HG03571 (cell line): ENCODE results near the gene OLFM4.
"Not testable (repeated sequence)": the region's sequence is repeated elsewhere in the genome, so short reads cannot be mapped to it uniquely, and the experiment has no call there.

Experiments used
- ATAC-seq: cut with Tn5 transposase; IDR thresholded peaks from one replicate; pipeline ENCODE4 v1.9.1; 2021; ENCODE audit not compliant: unreplicated experiment

Gene OLFM4

DNA sequence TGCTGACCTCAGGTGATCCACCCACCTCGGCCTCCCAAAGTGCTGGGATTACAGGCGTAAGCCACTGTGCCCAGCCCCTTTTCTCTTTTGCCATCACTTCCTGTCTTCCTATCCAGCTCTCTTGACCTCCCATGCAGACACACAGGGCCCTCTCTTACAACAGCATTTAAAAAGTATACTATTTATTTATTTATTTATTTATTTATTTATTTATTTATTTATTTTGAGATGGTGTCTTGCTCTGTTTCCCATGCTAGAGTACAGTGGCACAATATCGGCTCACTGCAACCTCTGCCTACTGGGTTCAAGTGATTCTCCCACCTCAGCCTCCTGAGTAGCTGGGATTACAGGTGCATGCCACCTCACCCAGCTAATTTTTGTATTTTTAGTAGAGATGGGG lies 14.6 kb upstream of the OLFM4 start:
- not testable (repeated sequence) for ATAC-seq

DNA sequence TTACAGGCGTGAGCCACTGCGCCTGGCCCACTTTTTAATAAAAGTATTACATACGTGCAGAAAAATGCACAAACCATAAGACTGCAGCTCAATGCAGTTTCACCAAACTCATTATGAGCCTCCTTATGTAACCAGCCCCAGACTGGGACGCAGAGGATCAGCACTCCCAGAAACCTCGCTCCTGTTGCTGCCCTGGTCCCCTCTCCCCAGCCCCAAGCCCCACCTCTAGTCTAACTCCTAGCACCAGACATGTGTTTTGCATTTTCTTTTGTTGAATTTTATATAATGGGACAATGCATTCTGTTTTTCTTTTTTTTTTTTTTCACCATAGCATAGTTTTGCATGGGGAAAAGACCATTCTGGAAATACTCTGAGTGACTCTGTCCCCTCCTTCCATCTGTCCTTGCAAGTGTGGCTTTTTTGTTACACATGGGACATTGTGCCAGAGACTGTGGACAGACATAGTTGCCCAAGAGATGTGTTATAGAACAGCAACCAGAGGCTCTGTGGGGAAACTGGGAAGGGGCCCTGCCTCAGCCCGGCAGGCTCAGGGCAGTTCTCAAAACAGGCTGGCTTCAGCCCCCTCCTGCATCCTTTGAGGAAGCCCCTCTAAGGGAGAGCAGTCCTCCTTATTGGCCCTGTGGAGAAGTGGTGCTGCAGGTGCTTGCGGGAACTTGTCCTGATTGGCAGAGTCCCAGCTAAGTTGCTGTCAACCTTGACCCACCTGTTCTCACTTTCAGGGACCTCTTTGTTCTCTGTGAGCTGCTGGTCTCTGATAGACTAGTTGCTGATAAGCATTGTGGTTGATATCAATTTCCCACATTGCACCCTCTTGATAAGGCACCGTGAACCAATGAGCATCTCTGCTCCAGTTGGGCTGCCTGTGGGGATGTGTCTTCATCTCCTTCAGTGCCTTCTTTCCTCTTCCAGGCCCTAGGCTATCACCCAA lies 13.8 kb upstream of the OLFM4 start:
- no peak for ATAC-seq

DNA sequence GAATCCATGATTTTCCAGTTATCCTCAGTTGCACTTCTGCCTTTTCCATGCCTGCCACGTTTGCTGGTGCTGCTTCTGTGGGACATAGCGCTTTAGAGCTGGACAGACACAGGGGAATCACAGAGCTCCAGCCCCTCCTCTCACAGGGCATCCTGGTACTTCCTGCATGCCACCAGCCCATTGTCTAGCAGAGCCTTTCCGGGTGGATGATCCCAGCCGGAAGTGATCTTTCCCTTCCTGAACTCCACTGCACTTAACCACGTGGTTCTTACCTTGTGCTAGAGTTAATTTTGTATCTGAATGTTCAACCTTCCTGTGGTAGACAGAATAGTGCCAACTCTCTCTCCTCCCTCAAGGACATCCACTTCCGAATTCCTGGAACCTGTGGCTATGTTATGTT lies 12.6 kb upstream of the OLFM4 start:
- no peak for ATAC-seq

DNA sequence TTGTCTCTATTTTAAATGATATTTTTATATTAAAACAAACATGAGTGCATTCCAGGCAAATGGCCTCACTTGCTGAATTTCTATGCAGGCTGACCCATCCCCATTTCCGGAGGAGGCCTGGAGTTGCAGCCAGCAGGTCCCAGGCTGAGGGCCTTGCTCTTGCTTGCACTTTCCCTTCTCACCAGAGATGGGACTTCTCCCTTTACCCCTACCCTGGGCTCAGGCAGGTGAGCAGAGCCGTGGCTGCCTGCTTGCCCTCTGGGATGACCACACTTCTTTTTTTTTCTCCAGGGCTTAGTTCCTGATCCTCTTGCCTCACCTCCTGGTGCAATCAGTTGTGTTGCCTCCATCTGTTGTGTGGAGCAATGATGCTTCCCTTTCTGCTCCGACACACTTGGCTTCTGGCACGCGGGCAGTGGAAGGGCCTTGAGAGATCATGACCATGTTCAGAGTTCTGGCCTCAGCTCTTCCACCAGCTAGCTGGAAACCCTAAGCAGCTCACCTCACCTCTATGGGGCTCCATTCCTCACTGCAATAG lies 11.1 kb upstream of the OLFM4 start:
- no peak for ATAC-seq

DNA sequence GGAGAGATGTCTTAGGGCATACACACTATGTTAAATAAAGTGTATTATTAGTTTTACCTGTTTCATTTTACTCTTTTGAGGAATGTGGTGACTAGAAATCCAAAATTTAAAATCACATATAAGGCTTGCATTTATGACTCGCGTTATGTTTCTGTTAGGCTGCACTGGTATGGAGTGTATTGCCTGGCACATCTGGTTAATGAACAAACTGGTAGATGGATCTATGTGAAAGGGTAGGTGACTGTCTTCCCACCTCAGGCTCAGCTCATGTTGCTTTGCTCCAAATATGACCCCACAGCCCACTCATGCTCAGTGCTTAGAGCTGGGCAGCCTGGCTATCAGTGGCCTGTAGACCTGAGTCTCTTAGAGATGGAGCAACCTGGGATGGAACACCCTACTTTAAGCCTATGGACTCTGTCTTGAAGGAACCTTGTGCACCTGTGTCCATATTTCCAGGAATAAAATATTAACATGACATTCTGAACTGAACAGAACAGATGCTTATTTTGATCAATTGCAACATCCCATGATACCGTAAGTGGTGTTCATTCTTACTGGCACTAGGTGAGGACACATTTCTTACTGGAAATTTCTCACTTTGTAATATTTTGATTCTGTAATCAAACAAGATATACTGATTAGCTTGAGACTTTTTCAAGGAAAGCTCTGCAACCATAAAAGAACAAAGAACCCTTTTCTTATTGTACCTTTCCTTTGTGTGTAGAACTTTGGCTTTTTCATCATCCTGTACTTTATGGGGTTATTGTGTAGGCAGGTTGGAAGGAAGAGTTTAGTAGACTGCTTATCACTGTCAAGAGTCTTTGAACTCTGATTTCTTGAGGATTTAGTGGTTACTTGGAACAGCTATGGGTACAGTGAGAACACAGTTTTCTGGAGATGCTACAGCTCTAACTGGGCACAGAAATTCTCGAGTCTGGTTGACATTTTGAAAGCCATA lies 9.6 kb upstream of the OLFM4 start:
- no peak for ATAC-seq

DNA sequence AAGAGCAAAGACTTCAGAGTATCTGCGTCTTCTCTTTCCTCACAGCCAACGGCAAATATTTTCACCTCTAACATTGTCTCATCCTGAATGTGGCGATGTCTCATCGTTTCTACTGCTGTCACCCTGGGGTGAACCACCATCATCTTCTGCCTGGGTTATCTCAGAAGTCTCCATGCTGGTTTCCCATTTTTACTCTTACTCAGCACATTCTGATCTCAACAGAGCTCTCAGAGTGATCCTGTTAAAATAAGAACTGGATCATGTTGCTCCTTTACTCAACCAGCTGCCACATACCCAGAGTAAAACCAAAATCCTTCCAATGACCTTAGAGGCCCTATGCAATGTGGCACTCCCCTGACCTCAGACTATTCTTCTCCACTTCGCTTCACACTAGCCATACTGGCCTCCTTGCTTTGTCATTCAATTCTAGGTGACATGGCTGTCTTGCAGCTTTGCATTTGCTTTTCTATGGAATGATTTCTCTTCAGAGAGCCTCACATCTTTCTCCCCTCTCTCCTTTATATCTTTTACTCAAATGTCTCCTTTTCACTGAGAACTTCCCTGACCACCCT lies 7.8 kb upstream of the OLFM4 start:
- ATAC-seq: no peak

DNA sequence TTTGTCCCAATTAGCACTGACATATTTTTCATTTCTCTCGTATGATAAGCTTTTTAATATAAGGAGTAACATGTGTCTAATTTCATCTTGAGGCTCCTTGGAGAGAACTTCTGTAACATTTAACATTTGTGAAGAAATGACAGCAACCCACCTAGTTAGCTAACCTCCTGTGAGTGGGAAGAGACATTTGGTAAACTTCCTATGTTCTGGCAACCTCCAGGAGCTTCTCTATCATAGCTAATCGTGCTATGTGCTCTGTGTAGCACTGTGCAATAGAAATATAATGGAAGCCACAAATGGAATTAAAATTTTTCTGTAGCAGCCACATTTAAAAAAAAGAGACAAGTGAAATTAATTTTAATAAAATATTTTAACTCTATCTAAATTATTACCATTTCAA lies 5.4 kb upstream of the OLFM4 start:
- no peak for ATAC-seq

DNA sequence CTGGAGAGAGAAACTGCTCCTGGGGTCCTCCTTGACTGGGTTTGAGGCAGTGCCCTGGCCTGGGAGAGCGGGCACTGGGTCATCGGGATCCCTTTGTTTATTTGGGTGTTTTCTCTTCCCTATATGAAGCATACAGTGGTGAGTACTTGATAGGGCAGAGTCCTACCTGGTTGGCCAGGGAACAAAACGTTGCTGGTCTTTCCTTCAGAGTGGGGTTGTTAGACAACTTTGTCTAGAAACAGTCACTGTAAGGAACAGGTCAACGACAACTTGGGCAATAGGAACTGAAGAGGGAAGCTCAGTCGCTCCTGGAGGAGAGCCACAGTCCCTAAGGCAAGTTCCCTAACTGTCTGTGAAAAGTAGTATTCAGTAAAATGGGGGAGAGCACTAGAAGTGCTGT lies 550 bp upstream of the OLFM4 start:
- no peak for ATAC-seq

DNA sequence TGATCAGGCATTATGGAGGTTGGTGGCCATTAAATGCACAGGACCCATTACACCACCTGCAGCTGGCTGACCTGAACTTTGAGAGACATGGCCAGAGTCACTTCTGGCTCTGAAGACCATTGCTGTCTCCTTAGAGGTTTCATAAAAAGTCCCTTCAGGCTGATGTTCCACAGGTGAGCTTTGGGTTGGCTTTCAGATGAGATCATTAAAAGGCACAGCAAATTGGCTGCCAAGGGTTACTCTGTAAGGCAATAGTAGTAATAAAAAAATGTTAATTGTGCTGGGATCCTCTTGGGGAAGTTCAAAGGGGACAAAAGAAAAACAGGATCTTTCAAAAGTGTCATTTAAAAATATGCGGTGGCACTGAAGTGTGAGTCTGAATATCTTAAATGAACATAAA lies 4.2 kb downstream of the OLFM4 start:
- ATAC-seq: no peak

DNA sequence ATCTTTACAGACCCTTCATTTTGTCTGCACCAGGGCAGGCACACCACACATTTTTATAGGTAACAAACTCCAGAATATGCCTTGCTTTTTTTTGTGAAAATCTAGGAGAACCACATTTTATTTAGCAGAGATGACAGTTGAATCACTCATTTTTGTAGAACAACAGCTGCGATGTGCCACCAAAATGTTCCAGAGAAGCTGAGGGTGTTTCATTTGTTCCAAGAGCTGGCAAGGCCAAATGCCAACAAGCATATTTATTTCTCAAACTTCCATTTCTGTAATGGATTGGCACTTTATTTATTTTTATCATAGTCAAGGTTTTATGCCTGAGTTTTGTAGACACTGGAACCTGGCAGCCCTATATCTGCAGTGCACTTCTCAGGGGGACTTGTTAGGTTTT lies 10.4 kb downstream of the OLFM4 start:
- ATAC-seq: no peak

DNA sequence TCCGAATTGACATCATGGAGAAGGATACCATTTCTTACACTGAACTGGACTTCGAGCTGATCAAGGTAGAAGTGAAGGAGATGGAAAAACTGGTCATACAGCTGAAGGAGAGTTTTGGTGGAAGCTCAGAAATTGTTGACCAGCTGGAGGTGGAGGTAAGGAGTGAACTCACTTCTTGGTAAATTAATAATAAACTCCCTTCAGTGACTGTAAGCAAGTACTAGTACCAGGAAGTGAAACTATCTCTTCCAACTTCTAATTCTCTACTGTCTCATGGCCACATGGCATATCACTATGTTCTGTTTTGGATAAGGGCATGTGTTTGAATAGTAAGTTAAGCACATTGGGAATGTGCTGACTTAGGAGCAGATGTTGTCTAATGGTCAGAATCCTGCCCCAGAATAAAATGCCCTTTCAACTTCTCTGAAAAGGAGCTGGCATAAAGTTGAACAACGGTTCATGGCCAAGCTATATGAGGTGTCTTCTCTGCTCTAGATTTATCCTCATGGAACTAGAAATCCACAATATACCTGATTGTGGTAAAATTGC lies 13.4 kb downstream of the OLFM4 start:
- ATAC-seq: no peak

DNA sequence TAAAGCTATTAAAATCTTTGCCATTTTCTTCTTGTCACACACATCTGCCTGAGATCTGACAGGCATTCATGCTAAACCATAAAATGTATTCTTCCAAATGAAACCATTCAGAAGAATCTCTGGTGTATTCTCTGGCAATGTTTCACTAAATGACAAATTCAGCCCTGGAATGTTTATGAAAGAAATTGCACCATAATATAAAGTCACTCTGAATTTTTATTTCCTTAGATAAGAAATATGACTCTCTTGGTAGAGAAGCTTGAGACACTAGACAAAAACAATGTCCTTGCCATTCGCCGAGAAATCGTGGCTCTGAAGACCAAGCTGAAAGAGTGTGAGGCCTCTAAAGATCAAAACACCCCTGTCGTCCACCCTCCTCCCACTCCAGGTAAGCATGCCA lies 14.3 kb downstream of the OLFM4 start:
- ATAC-seq: no peak

DNA sequence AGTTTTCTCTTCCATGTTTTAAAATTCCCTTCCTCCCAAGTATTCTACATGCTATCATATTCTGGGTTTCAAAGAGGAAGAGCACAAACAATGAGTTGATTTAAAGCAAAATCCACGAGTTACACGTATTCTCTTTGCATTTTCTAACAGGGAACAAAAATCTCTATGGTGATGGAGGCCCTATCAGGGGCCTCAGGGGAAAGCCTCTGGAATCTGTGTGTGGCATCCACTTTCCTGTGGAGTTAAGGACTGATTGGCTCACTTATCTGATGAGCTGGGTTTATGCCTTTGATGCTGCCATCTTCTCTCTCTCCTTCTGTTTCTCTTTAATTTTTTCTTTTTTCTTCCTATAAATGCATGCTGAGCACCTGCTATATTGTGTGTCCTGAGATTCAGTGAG lies 14.8 kb downstream of the OLFM4 start:
- ATAC-seq: no peak

DNA sequence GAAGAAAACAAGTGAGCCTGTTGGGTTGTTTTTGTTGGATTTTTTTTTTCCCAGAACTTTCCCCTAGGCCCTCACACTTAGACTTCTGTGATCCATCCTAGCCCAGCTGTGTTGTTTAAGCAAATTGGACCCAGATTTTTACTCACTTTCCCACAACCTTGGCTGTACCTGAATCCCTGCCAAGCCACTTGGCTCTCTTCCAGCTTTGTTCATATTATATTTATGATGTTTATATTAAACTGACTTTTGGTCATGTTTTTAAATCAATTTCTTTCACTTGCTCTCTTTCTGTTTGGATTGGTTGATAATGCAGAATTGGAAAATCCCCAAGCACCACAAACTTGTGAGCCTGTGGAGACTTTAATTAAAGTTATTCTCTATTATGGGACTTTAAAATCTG lies 16.6 kb downstream of the OLFM4 start:
- ATAC-seq: no peak

DNA sequence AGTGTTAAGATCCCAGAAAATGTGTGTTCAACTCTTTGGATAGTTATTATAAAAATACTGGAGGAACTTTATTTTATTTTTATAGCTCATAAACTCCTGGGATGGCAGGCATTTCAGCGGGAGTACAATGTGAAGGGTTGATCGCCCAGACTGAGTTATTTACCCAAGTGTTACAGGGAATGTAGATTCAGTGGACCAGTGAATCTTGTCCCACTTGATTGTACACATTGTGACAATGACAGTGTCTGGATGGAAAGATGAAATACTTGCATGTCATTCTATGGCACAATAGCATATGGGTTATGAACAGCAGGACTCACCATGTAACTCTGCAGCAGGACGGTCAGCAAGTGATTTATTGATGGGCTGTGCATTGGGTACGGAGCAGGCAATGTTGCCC lies 20.3 kb downstream of the OLFM4 start:
- no peak for ATAC-seq

DNA sequence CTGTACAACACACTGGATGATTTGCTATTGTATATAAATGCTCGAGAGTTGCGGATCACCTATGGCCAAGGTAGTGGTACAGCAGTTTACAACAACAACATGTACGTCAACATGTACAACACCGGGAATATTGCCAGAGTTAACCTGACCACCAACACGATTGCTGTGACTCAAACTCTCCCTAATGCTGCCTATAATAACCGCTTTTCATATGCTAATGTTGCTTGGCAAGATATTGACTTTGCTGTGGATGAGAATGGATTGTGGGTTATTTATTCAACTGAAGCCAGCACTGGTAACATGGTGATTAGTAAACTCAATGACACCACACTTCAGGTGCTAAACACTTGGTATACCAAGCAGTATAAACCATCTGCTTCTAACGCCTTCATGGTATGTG lies 21.5 kb downstream of the OLFM4 start:
- no peak for ATAC-seq

DNA sequence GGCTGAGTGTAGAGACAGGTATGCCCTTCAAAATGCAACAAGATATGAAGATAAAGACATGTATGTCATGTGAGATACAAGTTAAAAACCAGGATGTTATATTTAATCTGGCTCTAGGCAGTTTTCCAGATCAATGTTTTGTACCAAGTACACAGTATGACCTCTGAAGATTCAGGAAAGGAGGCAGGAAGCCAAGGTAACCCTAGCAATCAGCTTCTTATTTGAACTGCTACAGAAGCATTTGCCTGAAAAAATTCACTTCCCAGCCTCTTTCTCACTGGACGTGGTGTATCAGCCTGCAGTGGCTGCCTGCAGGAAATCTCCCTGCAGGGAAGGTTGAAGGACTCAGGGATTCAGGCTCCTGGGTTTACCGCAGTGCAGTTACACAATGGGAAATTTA lies 24.1 kb downstream of the OLFM4 start:
- no peak for ATAC-seq

DNA sequence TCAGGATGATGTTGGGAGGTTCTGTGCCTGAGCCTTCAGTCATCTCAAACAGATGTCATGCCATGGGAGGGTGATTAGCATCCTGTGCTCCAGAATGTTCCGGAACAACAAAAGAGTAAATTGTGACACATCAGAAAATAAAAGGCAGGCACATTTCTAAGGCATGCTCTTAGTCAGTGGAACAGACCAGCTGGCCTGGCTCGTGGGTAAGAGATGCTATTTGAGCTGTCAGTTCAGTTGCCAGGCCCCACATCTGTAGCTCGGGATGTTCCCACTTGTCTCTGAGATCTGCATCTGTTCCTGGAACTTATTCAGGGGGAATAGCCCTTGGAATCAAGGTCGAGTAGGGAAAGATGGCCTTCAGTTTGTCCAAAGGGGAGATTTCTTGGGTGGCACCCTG lies 26.0 kb downstream of the OLFM4 start:
- no peak for ATAC-seq

DNA sequence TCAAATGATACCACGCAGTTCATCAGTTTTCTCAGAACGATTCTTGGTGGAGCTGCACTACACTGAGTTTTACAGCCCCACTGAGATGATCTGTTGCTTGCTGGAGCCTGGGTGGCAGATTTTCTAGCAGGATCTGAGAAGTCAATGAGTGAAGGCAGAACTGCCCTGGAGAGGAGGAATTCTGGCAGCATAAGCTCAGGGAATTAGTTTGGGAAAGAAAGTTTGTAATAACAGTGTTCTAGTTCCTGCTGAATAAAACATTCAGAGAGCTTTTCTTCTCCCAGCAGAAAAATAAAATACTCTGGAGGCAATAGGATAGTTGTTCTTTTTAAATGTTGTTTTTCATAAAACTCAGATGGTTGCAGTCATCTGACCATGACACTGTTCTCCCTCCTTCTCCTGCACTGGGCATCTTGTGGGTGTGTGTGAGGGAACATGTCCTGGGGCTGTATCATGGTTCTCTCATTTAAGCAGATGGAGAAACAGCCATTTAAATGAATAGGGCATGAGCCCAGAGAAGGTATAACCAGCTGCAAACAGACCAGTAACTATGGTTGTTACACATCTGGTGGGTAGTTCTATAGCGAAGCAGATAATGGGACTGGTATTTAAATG lies 29.6 kb downstream of the OLFM4 start:
- ATAC-seq: no peak

DNA sequence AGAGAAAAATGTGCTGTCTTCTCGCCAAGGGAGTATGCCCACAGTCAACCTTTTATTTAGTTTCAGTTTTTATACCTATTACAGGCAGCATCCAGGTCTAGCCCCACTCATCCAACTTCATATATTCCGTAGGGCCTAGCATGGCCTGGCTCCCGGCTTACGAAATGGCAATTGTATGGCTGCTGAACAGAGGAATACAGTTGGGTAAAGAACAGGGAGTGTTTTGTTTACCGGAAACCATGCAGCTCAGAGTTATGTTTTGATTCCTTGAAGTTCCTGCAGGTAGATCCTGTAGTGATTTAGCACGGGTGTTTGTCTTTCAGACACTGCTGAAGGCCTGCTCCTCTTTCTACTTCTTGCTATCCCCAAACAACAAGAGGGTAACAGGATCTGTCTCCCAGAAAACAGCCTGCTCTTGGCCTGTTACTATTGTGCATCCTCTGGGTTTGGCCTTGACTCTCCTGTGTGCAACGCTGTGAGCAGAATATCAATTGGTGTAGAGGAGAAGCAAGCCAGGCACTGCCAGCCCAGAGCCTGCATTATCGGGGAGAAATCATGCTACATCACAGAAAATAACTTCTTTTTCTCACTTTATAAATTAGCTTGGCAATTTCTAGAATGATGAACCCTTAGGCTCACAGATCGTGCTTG lies 32.4 kb downstream of the OLFM4 start:
- no peak for ATAC-seq
